SH-SY5Y (cell line): ENCODE measurements around the gene CRYBA2.

Experiments
- GATA2 ChIP-seq: IDR thresholded peaks from 2 replicates; pipeline ENCODE4 v1.6.1; 2011; ENCODE audit warnings: mild to moderate bottlenecking, low read depth, low read length
- GATA3 ChIP-seq: IDR thresholded peaks from 2 replicates; pipeline ENCODE4 v1.6.1; 2011; ENCODE audit warnings: low read depth, mild to moderate bottlenecking, low read length, moderate library complexity

DNA sequence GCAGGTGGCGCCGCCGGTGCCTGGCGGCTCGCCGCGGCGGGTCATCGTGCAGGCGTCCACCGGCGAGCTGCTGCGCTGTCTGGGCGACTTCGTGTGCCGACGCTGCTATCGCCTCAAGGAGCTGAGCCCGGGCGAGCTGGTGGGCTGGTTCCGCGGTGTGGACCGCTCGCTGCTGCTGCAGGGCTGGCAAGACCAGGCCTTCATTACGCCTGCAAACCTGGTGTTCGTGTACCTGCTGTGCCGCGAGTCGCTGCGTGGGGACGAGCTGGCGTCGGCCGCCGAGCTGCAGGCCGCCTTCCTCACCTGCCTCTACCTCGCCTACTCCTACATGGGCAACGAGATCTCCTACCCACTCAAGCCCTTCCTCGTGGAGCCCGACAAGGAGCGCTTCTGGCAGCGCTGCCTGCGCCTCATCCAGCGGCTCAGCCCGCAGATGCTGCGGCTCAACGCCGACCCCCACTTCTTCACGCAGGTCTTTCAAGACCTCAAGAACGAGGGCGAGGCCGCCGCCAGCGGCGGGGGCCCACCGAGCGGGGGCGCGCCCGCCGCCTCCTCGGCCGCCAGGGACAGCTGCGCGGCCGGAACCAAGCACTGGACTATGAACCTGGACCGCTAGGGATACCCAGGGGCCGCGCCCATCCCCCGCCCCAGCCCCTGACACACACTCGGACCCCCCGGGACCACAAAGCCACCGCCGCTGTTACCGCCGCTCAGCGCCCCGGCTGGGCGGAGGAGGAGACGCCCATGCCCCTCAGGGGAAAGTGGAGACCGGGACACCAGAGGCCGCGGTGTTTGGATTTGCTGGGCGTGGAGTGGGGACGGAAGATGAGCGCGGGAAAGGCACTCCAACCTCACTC, 32.7 kb downstream of the CRYBA2 start:
- TF ChIP-seq GATA3 (no peak), GATA2 (no peak)
